Measurements from ENCODE around the gene RNASEH1. TPM values are rescaled to one million over a fixed set of nuclear protein-coding genes. Genes with fewer than 3 reads are reported as not detected.
A peak's percentile ranks its signal among the peaks of the same experiment; 100 is the strongest.

RNASEH1 gene
- polyA plus RNA-seq, 3 donors, result 6.8 to 16.4 (median 14.2) TPM

DNA sequence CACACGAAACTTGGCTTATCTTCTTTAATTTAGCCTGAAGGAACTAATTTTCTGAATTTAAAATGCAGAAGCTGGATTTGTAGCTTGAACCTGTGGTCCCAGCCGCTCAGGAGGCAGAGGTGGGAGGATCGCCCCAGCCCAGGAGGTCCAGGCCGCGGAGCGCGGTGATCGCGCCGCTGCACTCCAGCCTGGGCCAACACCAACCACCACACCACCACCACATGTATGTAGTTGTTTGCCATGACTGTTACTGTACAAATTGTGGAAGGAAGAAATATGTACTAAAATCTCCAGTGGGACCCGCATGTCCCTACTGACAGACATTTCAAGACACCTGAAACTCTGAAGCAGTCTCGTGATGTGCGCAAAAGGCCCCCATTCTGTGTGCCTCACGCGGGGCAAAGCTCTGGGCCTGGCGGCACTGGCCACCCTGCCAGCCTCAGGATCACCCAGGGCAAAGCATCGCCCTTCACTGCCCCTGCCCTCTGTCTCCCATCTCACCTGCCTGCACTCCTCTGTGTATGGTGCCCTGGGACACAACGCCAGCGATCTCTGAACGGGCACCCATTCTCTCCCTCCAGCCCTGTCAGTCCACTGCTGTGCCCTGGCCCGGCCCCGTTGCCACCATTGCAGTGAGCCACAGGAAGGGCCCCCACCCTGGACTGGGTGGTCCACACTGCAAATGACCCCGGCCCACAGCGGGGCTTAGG, 28.7 kb downstream of the RNASEH1 start:
- Mint-ChIP-seq H3K27ac (peak overlapping the region in 2 of 7 donors; percentile 11 to 13), H3K4me3 (no peak overlapping the region), H3K9me3 (peaks cover 0 to 5% (median under 1%) of the 10 kb centered on the region in 7 donors), H3K4me1 (peaks cover under 1% of the 10 kb centered on the region), H3K27me3 (ENCODE audit: low read depth in 3 of 3) (no peaks in the 10 kb centered on the region), H3K36me3 (peaks cover 0 to 8% of the 10 kb centered on the region in 2 donors)
- TF ChIP-seq, protein P1, sequence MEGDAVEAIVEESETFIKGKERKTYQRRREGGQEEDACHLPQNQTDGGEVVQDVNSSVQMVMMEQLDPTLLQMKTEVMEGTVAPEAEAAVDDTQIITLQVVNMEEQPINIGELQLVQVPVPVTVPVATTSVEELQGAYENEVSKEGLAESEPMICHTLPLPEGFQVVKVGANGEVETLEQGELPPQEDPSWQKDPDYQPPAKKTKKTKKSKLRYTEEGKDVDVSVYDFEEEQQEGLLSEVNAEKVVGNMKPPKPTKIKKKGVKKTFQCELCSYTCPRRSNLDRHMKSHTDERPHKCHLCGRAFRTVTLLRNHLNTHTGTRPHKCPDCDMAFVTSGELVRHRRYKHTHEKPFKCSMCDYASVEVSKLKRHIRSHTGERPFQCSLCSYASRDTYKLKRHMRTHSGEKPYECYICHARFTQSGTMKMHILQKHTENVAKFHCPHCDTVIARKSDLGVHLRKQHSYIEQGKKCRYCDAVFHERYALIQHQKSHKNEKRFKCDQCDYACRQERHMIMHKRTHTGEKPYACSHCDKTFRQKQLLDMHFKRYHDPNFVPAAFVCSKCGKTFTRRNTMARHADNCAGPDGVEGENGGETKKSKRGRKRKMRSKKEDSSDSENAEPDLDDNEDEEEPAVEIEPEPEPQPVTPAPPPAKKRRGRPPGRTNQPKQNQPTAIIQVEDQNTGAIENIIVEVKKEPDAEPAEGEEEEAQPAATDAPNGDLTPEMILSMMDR (IDR thresholded peaks at IDR 0.05), result no peak
- Histone ChIP-seq H4K20me1 (ENCODE audit: insufficient read depth, low read length) (no peaks in the 10 kb centered on the region), H3K4me3 (replicated peaks in 1 of 3; ENCODE audit: low read depth in 2 of 3, low read length in 3 of 3) (no peak overlapping the region), H3K9ac (ENCODE audit: insufficient read depth, low read length, poor library complexity, severe bottlenecking) (no peak overlapping the region), H3K9me3 (replicated peaks in 1 of 2; ENCODE audit: control insufficient read depth in 1 of 2, insufficient read depth in 1 of 2, low read length in 2 of 2) (no peaks in the 10 kb centered on the region), H3K27me3 (ENCODE audit: control insufficient read depth in 2 of 2, insufficient read depth in 2 of 2, low read length in 2 of 2) (no peaks in the 10 kb centered on the region), H2AFZ (ENCODE audit: insufficient read depth, low read depth, low read length, poor library complexity, severe bottlenecking) (no peak overlapping the region), H3K4me1 (ENCODE audit: control insufficient read depth in 1 of 2, insufficient read depth in 2 of 2, low read length in 2 of 2) (no peaks in the 10 kb centered on the region), H3K79me2 (ENCODE audit: insufficient read depth, low read length) (no peaks in the 10 kb centered on the region), H3K27ac (ENCODE audit: low read depth in 1 of 2, low read length in 2 of 2) (no peak overlapping the region), H3K36me3 (replicated peaks in 1 of 2; ENCODE audit: control insufficient read depth in 1 of 2, insufficient read depth in 2 of 2, low read length in 2 of 2) (no peaks in the 10 kb centered on the region), H3K4me2 (replicated peaks; ENCODE audit: extremely low read depth, low read length, poor library complexity, severe bottlenecking) (no peak overlapping the region)
- DNase-seq, result no peak
- intact Hi-C loops (cut with micrococcal nuclease), result no loop called here
- WGBS (ENCODE audit: insufficient coverage), result 98% methylated on average over 12 of the region's 24 CpGs

DNA sequence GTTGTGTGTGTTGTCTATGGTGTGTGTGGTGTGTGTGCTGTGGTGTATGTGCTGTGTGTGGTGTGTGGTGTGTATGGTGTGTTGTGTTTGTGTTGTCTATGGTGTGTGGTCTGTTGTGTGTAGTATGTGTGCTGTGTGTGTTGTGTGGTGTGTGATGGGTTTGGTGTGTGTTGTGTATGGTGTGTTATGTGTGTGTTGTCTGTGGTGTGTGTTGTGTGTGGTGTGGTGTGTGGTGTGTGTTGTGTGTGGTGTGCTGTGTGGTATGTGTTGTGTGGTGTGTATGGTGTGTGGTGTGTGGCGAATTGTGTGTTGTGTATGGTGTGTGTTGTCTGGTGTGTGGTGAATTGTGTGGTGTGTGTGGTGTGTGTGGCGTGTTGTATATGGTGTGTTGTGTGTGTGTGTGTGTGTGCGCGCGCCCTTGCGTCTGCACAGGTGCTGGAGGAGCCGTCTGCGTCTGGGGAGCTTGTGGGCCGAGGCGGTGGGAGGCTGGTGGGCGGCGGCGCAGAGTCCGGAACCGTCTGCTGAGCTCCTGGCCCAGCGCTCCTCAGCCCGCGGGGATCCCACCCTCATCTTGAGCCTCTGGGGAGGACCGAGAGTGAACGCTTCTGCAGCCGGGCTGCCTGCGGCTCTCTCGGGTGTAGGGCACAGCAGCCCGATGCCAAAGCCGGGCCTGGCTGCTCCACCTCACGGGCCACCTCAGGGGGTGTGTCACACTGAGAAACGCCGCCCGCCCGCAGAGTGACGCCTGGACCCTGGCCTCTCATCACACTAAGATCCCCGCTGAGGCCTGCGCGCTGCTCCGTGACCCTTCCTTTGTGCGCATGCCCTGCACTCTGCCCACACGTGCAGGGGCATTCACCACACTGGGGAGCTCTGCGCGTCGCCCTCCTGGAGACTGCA, 30.0 kb downstream of the RNASEH1 start:
- no peak for DNase-seq
- H3K4me1 Mint-ChIP-seq, result peaks cover 12% of the 10 kb centered on the region
- no peak overlapping the region for H3K4me3 Mint-ChIP-seq
- H3K4me2 ChIP-seq (replicated peaks; ENCODE audit: extremely low read depth, low read length, poor library complexity, severe bottlenecking), result no peak overlapping the region
- H3K4me3 ChIP-seq (replicated peaks in 1 of 3; ENCODE audit: low read depth in 2 of 3, low read length in 3 of 3), result no peak overlapping the region
- H2AFZ ChIP-seq (ENCODE audit: insufficient read depth, low read depth, low read length, poor library complexity, severe bottlenecking), result no peak overlapping the region
- no peak overlapping the region for H3K27ac Mint-ChIP-seq
- H3K27ac ChIP-seq (ENCODE audit: low read depth in 1 of 2, low read length in 2 of 2), result no peak overlapping the region
- H4K20me1 ChIP-seq (ENCODE audit: insufficient read depth, low read length), result no peaks in the 10 kb centered on the region
- H3K9me3 ChIP-seq (replicated peaks in 1 of 2; ENCODE audit: control insufficient read depth in 1 of 2, insufficient read depth in 1 of 2, low read length in 2 of 2), result no peaks in the 10 kb centered on the region
- intact Hi-C loops (cut with micrococcal nuclease), result no loop called here
- H3K27me3 ChIP-seq (ENCODE audit: control insufficient read depth in 2 of 2, insufficient read depth in 2 of 2, low read length in 2 of 2), result no peaks in the 10 kb centered on the region
- H3K9me3 Mint-ChIP-seq, result no peaks in the 10 kb centered on the region
- no peaks in the 10 kb centered on the region for H3K36me3 Mint-ChIP-seq
- no peaks in the 10 kb centered on the region for H3K36me3 ChIP-seq (replicated peaks in 1 of 2; ENCODE audit: control insufficient read depth in 1 of 2, insufficient read depth in 2 of 2, low read length in 2 of 2)
- no peak overlapping the region for H3K9ac ChIP-seq (ENCODE audit: insufficient read depth, low read length, poor library complexity, severe bottlenecking)
- WGBS (ENCODE audit: insufficient coverage), result 94% methylated on average over 39 of the region's 40 CpGs
- H3K27me3 Mint-ChIP-seq (ENCODE audit: low read depth in 3 of 3), result no peaks in the 10 kb centered on the region
- TF ChIP-seq, protein P1 (IDR thresholded peaks at IDR 0.05), result no peak
- peaks cover 9 to 10% of the 10 kb centered on the region in 2 donors for H3K4me1 ChIP-seq (ENCODE audit: control insufficient read depth in 1 of 2, insufficient read depth in 2 of 2, low read length in 2 of 2)
- H3K79me2 ChIP-seq (ENCODE audit: insufficient read depth, low read length), result no peaks in the 10 kb centered on the region
